Activated CD4-positive, alpha-beta memory T cell treated with anti-CD3 and anti-CD28 coated beads, Interleukin-2, amount 10 ng/mL, durations not matched to agents 7 days and 5 days (primary cell): ENCODE data around the gene OR9A4. TPM values are rescaled to one million over a fixed set of nuclear protein-coding genes. Genes with fewer than 3 reads are reported as not detected.

Experiments used
- CTCF ChIA-PET: fragments of 350-600 bp; sonication (Branson Sonifier 250); formaldehyde crosslinking; loops from one replicate; lab custom pipeline; 2021; ENCODE audit warnings: antibody characterized with exemption, inconsistent platforms; lab: Charles Lee
- POLR2A ChIA-PET: fragments of 350-600 bp; sonication (Branson Sonifier 250); formaldehyde crosslinking; loops from one replicate; lab custom pipeline; 2021; ENCODE audit warnings: antibody characterized with exemption; lab: Charles Lee
- DNase-seq: peaks from one replicate; pipeline ENCODE4 v3.0.0-alpha.2; 2020
- H3K27ac Mint-ChIP-seq: one replicate; pipeline ENCODE4 v1.8.0; 2021; ENCODE audit warnings: mild to moderate bottlenecking, mixed read lengths
- H3K27me3 Mint-ChIP-seq: one replicate; pipeline ENCODE4 v1.8.0; 2021; ENCODE audit warnings: mixed read lengths
- H3K36me3 Mint-ChIP-seq: one replicate; pipeline ENCODE4 v1.8.0; 2021; ENCODE audit warnings: low read depth, mixed read lengths
- H3K4me1 Mint-ChIP-seq: one replicate; pipeline ENCODE4 v1.8.0; 2021; ENCODE audit warnings: mixed read lengths
- H3K4me3 Mint-ChIP-seq: one replicate; pipeline ENCODE4 v1.8.0; 2021; ENCODE audit warnings: mild to moderate bottlenecking, mixed read lengths
- H3K9me3 Mint-ChIP-seq: one replicate; pipeline ENCODE4 v1.8.0; 2021; ENCODE audit warnings: mixed read lengths
- total RNA-seq, 2 experiments: library from RNA; stranded (reverse); gene quantifications; one replicate each; pipeline ENCODE4 v1.2.3, GENCODE V29; 2021

The OR9A4 gene
- total RNA-seq, 2 experiments from 2014 or later: not detected

DNA sequence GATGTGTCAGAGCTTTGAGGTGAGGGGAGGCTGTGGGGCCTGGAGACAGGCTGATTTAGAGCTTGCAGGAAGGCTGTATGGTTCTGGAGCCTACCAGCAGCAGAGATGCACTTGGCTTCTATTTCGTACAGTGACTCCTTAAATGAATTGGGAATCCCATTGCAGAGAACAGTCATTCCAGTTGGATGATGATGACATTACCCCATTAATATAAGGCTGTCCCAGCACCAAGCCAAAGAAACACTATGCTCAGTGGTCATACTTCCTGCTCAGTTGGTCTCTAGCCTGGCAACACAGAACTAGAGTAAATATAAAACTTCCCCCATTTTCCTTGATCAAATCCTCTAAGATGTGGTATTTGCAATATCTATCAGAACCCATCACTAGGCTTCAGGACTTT is 36.3 kb downstream of the OR9A4 start:
- no peak for DNase-seq
- Mint-ChIP-seq H3K27ac (no peak overlapping the region), H3K4me1 (no peaks in the 10 kb centered on the region), H3K27me3 (no peaks in the 10 kb centered on the region), H3K36me3 (no peaks in the 10 kb centered on the region), H3K9me3 (no peaks in the 10 kb centered on the region), H3K4me3 (no peak overlapping the region)
- ChIA-PET CTCF (no interaction called here), POLR2A (no interaction called here)

DNA sequence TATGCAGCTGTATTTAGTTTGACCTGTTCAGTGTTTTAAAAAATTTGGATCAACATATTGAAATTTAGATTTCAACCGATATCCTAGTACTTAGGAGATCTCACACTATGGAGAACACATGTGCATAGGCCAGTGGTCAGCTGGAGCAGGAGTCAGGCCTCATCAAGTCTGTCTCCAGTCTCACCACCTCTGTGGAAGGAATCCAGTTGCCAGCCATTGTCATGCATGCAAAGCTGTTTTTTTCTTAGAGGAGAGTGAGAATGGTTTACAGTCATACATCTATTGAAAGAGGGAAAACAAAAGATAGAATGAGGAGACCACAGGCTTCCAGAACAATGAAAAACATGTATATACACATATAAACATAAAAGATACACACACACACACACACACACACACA is 38.1 kb downstream of the OR9A4 start:
- DNase-seq: no peak
- POLR2A ChIA-PET: no interaction called here
- Mint-ChIP-seq H3K4me3 (no peak overlapping the region), H3K36me3 (no peaks in the 10 kb centered on the region), H3K9me3 (no peaks in the 10 kb centered on the region), H3K4me1 (no peaks in the 10 kb centered on the region), H3K27me3 (no peaks in the 10 kb centered on the region), H3K27ac (no peak overlapping the region)
- CTCF ChIA-PET: no interaction called here

DNA sequence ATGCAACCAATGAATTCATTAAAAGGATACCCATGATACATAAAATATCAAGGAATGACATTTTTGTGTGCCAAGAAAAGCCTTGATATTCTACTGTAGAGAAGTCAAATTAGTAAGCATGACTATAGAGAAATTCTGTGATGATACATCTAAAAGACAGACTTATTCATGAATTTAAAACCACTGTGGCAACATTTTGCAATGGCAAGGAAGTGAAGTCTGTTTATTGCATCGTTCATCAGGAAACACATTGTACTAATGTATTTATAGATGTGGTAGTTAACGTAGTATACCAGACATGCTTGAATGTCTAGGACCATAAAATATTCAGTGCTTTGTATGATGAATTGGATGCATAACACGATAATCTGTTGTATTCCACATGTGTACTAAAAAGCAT is 39.9 kb downstream of the OR9A4 start:
- Mint-ChIP-seq H3K36me3 (no peaks in the 10 kb centered on the region), H3K27me3 (no peaks in the 10 kb centered on the region), H3K4me3 (no peak overlapping the region), H3K27ac (no peak overlapping the region), H3K9me3 (no peaks in the 10 kb centered on the region), H3K4me1 (no peaks in the 10 kb centered on the region)
- POLR2A ChIA-PET: no interaction called here
- no peak for DNase-seq
- CTCF ChIA-PET: no interaction called here

DNA sequence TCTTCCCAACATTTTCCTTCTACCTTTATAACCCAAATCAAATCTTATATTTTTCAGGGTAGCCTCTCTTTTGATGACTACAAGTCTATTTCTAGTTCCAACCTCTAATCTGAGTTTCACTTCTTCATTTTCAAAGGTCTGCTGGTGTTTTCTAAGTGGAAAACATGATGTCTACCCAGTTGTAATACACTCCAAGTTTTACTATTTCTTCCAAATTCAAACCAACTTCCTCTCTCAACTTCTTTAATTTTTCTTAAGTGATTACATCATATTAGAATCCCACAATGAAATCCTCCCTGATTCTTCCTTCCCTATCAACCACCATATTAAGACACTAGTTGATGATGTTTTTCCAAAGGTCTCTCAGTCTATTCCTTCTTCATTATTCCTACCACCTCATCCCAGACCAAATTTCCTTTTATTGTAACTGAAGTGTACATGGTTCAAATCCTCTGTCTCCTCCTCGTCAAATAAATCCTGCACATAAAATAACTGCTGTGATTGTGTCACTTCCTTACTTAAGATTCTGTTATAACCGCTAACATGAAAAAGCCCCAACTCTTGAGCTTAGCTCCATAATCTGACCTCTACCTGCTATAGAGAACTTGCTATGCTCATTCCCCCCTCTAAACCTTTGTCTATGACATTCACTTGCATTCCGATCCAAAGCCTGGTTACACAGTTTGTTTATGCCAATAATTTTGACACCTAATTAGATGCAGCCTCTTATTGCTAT is 44.7 kb downstream of the OR9A4 start:
- ChIA-PET CTCF (no interaction called here), POLR2A (no interaction called here)
- peaks cover 4% of the 10 kb centered on the region for H3K9me3 Mint-ChIP-seq
- no peaks in the 10 kb centered on the region for H3K27me3 Mint-ChIP-seq
- no peaks in the 10 kb centered on the region for H3K4me1 Mint-ChIP-seq
- no peak overlapping the region for H3K27ac Mint-ChIP-seq
- no peak for DNase-seq
- no peaks in the 10 kb centered on the region for H3K36me3 Mint-ChIP-seq
- no peak overlapping the region for H3K4me3 Mint-ChIP-seq

Other genes starting within 250 kb of the OR9A4 start
- 10 to 100 TPM; 24.5 to 24.9 TPM for gene DENND11, start 214.2 kb upstream of the OR9A4 start, total RNA-seq
- gene WEE2, start 208.0 kb upstream of the OR9A4 start, total RNA-seq: not detected
- 100 to 1,000 TPM; 124 to 125 TPM for gene SSBP1, start 178.0 kb upstream of the OR9A4 start, total RNA-seq
- gene TAS2R3, start 152.3 kb upstream of the OR9A4 start, total RNA-seq: 1 to 10 TPM in 1 of 2 experiments, under 1 TPM in 1; 0.73 to 1.5 TPM
- gene TAS2R4, start 139.7 kb upstream of the OR9A4 start, total RNA-seq: under 1 TPM; 0.65 to 0.73 TPM
- gene TAS2R5, start 126.2 kb upstream of the OR9A4 start, total RNA-seq: 1 to 10 TPM in 1 of 2 experiments, under 1 TPM in 1; 0.91 to 1.5 TPM
- gene PRSS37, start 74.9 kb upstream of the OR9A4 start, total RNA-seq: not detected
- gene CLEC5A, start 30.6 kb downstream of the OR9A4 start, total RNA-seq: not detected
- gene TAS2R38, start 57.4 kb downstream of the OR9A4 start, total RNA-seq: not detected
- under 1 TPM in 1 of 2 experiments, not detected in 1; 0.18 TPM for gene MGAM, start 79.5 kb downstream of the OR9A4 start, total RNA-seq
- gene MGAM2, start 195.3 kb downstream of the OR9A4 start, total RNA-seq: not detected